H9 (cell line): Measurements from ENCODE around the gene NRXN2. TPM values are rescaled to one million over a fixed set of nuclear protein-coding genes. Genes with fewer than 3 reads are reported as not detected.

ENCODE experiments used
- DNase-seq: peaks from one replicate; pipeline ENCODE4 v3.0.0-alpha.2; 2017
- H2AFZ ChIP-seq: one replicate; pipeline ENCODE4 v1.6.1; 2013; ENCODE audit warnings: mild to moderate bottlenecking, low read length, control low read depth, moderate library complexity
- H2AK5ac ChIP-seq: 2 replicates; pipeline ENCODE4 v1.6.1; 2013; ENCODE audit warnings: low read length, control low read depth, mixed read lengths; ENCODE audit not compliant: insufficient read length
- H2BK120ac ChIP-seq: one replicate; pipeline ENCODE4 v1.6.1; 2013; ENCODE audit warnings: low read depth, mild to moderate bottlenecking, low read length, control low read depth, inconsistent platforms; ENCODE audit not compliant: poor library complexity, severe bottlenecking
- H2BK12ac ChIP-seq: 2 replicates; pipeline ENCODE4 v1.6.1; 2013; ENCODE audit warnings: low read length, control low read depth, mixed read lengths, low read depth; ENCODE audit not compliant: insufficient read length
- H2BK15ac ChIP-seq: 2 replicates; pipeline ENCODE4 v1.6.1; 2013; ENCODE audit warnings: low read depth, low read length, control low read depth
- H2BK20ac ChIP-seq: one replicate; pipeline ENCODE4 v1.6.1; 2013; ENCODE audit warnings: low read depth, mild to moderate bottlenecking, low read length, control low read depth, inconsistent platforms; ENCODE audit not compliant: poor library complexity, severe bottlenecking
- H2BK5ac ChIP-seq: 2 replicates; pipeline ENCODE4 v1.6.1; 2013; ENCODE audit warnings: low read length, control low read depth, mixed read lengths; ENCODE audit not compliant: insufficient read length
- H3K14ac ChIP-seq: 2 replicates; pipeline ENCODE4 v1.6.1; 2013; ENCODE audit warnings: low read length, control low read depth; ENCODE audit not compliant: insufficient read depth
- H3K18ac ChIP-seq: 2 replicates; pipeline ENCODE4 v1.6.1; 2013; ENCODE audit warnings: low read depth, mild to moderate bottlenecking, mixed read lengths, low read length, control low read depth; ENCODE audit not compliant: insufficient read length
- H3K23ac ChIP-seq: 2 replicates; pipeline ENCODE4 v1.6.1; 2013; ENCODE audit warnings: low read length, control low read depth, mixed read lengths, low read depth; ENCODE audit not compliant: insufficient read length
- H3K23me2 ChIP-seq: 2 replicates; pipeline ENCODE4 v1.6.1; 2013; ENCODE audit warnings: low read depth, mild to moderate bottlenecking, mixed read lengths, low read length, control low read depth; ENCODE audit not compliant: insufficient read length, poor library complexity, severe bottlenecking
- H3K27ac ChIP-seq: 2 replicates; pipeline ENCODE4 v1.5.1; 2013; ENCODE audit warnings: low read length, control low read depth, mixed read lengths, low read depth; ENCODE audit not compliant: insufficient read length
- H3K27me3 ChIP-seq: 2 replicates; pipeline ENCODE4 v1.6.1; 2013; ENCODE audit warnings: low read length, control low read depth, inconsistent platforms; ENCODE audit not compliant: insufficient read depth
- H3K4ac ChIP-seq: 2 replicates; pipeline ENCODE4 v1.6.1; 2013; ENCODE audit warnings: low read depth, mild to moderate bottlenecking, control low read depth, inconsistent platforms, low read length, moderate library complexity
- H3K4me1 ChIP-seq: 2 replicates; pipeline ENCODE4 v1.6.1; 2013; ENCODE audit warnings: low read length, control low read depth, inconsistent platforms; ENCODE audit not compliant: insufficient read depth
- H3K4me2 ChIP-seq: 2 replicates; pipeline ENCODE4 v1.6.1; 2013; ENCODE audit warnings: low read length, control low read depth, mixed read lengths; ENCODE audit not compliant: insufficient read length, insufficient read depth
- H3K56ac ChIP-seq: 2 replicates; pipeline ENCODE4 v1.6.1; 2013; ENCODE audit warnings: low read depth, mild to moderate bottlenecking, mixed read lengths, low read length, control low read depth; ENCODE audit not compliant: insufficient read length
- H3K79me1 ChIP-seq: 2 replicates; pipeline ENCODE4 v1.6.1; 2013; ENCODE audit warnings: low read depth, mild to moderate bottlenecking, moderate library complexity, low read length, control low read depth, inconsistent platforms; ENCODE audit not compliant: insufficient read depth, poor library complexity, severe bottlenecking
- H3K79me2 ChIP-seq: 2 replicates; pipeline ENCODE4 v1.6.1; 2013; ENCODE audit warnings: low read length, control low read depth, inconsistent platforms; ENCODE audit not compliant: insufficient read depth
- H3K9ac ChIP-seq: 2 replicates; pipeline ENCODE4 v1.6.1; 2013; ENCODE audit warnings: low read length, control low read depth, mixed read lengths; ENCODE audit not compliant: insufficient read length; ENCODE audit errors: extremely low read depth
- H3K9me3 ChIP-seq: one replicate; pipeline ENCODE4 v1.6.1; 2013; ENCODE audit warnings: low read depth, low read length, inconsistent platforms; ENCODE audit not compliant: control insufficient read depth
- H3T11ph ChIP-seq: one replicate; pipeline ENCODE4 v1.6.1; 2013; ENCODE audit warnings: mild to moderate bottlenecking, low read length, control low read depth, inconsistent platforms
- H4K20me1 ChIP-seq: one replicate; pipeline ENCODE4 v1.6.1; 2013; ENCODE audit not compliant: control insufficient read depth, insufficient read length, insufficient read depth
- H4K5ac ChIP-seq: 2 replicates; pipeline ENCODE4 v1.6.1; 2013; ENCODE audit warnings: low read depth, mild to moderate bottlenecking, mixed read lengths, low read length, control low read depth; ENCODE audit not compliant: insufficient read length
- H4K8ac ChIP-seq: replicated peaks from 2 replicates; pipeline ENCODE4 v1.6.1; 2013; ENCODE audit warnings: low read length, control low read depth, mixed read lengths, low read depth; ENCODE audit not compliant: insufficient read length
- H4K91ac ChIP-seq: 2 replicates; pipeline ENCODE4 v1.6.1; 2013; ENCODE audit warnings: low read depth, mild to moderate bottlenecking, moderate library complexity, mixed read lengths, low read length, control low read depth; ENCODE audit not compliant: insufficient read length
- H3K27ac Mint-ChIP-seq, 3 experiments: 2 replicates in 2 of 3; 3 replicates in 1 of 3; pipeline ENCODE4 v1.8.0; 2020 to 2021; ENCODE audit warnings: mixed read lengths in 3 of 3, mild to moderate bottlenecking in 1 of 3, moderate library complexity in 1 of 3
- H3K27me3 Mint-ChIP-seq: 2 replicates; pipeline ENCODE4 v1.8.0; 2021; ENCODE audit warnings: low read depth, mild to moderate bottlenecking, moderate library complexity, mixed read lengths
- H3K36me3 Mint-ChIP-seq, 3 experiments: 2 replicates in 2 of 3; 3 replicates in 1 of 3; pipeline ENCODE4 v1.8.0; 2020 to 2021; ENCODE audit warnings: low read depth in 3 of 3, mixed read lengths in 3 of 3; ENCODE audit not compliant: insufficient read depth in 1 of 3
- H3K4me1 Mint-ChIP-seq, 2 experiments: 2 replicates each; pipeline ENCODE4 v1.8.0; 2020; ENCODE audit warnings: mixed read lengths in 2 of 2
- H3K4me3 Mint-ChIP-seq, 2 experiments: 2 replicates in 1 of 2; 3 replicates in 1 of 2; pipeline ENCODE4 v1.8.0; 2020 to 2021; ENCODE audit warnings: mild to moderate bottlenecking in 2 of 2, mixed read lengths in 2 of 2, moderate library complexity in 1 of 2
- H3K9me3 Mint-ChIP-seq, 2 experiments: 2 replicates in 1 of 2; 3 replicates in 1 of 2; pipeline ENCODE4 v1.8.0; 2020; ENCODE audit warnings: mild to moderate bottlenecking in 2 of 2, mixed read lengths in 2 of 2, moderate library complexity in 1 of 2
- CTCF ChIP-seq: fragments of 200-600 bp; sonication (generic); conservative IDR thresholded peaks from 3 replicates; pipeline ENCODE4 v1.8.0; 2021; ENCODE audit warnings: antibody characterized with exemption, mild to moderate bottlenecking
- WGBS: extraction: QIAGEN DNeasy Blood & Tissue Kit; methylation state at CpG from one replicate; pipeline ENCODE4 v1.1.7; 2013; ENCODE audit warnings: missing lambda C conversion rate, low lambda C conversion rate, mixed read lengths; ENCODE audit not compliant: insufficient read length; ENCODE audit errors: extremely low coverage; 5-methylcytosine and 5-hydroxymethylcytosine counted together
- total RNA-seq: library from RNA; stranded (reverse); gene quantifications from 2 replicates; pipeline ENCODE4 v1.2.1, GENCODE V29; 2021

Gene NRXN2
- total RNA-seq, 1 experiment from 2014 or later = 3.9 TPM

GRCh38 chr11:64566042-64566914, 156.7 kb downstream of the NRXN2 start:
- Histone ChIP-seq H4K5ac (no peak overlapping the region), H3K27ac (peak overlapping the region; percentile 12), H2BK120ac (no peak overlapping the region), H3K27me3 (no peaks in the 10 kb centered on the region), H3K4ac (no peak overlapping the region), H2BK15ac (no peak overlapping the region), H3K4me2 (peak overlapping the region; percentile 58), H3K56ac (no peak overlapping the region), H3K23ac (no peak overlapping the region), H4K8ac (no peak overlapping the region), H3K18ac (peak overlapping the region; percentile 69), H2BK12ac (no peak overlapping the region), H3K9me3 (no peaks in the 10 kb centered on the region), H2BK5ac (no peak overlapping the region), H3K4me1 (no peaks in the 10 kb centered on the region; the same call in 1 of the 2 replicates), H3T11ph (no peak overlapping the region), H3K79me2 (no peaks in the 10 kb centered on the region), H4K20me1 (no peaks in the 10 kb centered on the region), H4K91ac (no peak overlapping the region), H3K23me2 (peaks cover 5% of the 10 kb centered on the region), H3K14ac (peak overlapping the region; percentile 77; the same call in 1 of the 2 replicates), H3K9ac (peak overlapping the region; percentile 24), H3K79me1 (no peaks in the 10 kb centered on the region), H2AK5ac (no peak overlapping the region), H2BK20ac (no peak overlapping the region), H2AFZ (peak overlapping the region; percentile 61)
- peak overlapping the region; percentile 48 to 66 for H3K4me3 Mint-ChIP-seq
- TF ChIP-seq CTCF = no peak
- peak; percentile 81 for DNase-seq
- H3K27me3 Mint-ChIP-seq = peaks cover 5% of the 10 kb centered on the region
- H3K9me3 Mint-ChIP-seq = no peaks in the 10 kb centered on the region
- peak overlapping the region; percentile 96 to 99 (median 98) for H3K27ac Mint-ChIP-seq
- no CpG with 5 or more reads among the region's 18 CpGs for WGBS
- no peaks in the 10 kb centered on the region; a peak in 1 of 7 replicates for H3K36me3 Mint-ChIP-seq
- peaks cover 21 to 25% of the 10 kb centered on the region in 2 experiments for H3K4me1 Mint-ChIP-seq
